ENCODE data around the gene MECP2. TPM values are rescaled to one million over a fixed set of nuclear protein-coding genes. Genes with fewer than 3 reads are reported as not detected.

Gene MECP2
- total and polyA plus RNA-seq, 2 donors (not counting 1 experiment from before 2014, with no cell fraction given) = 20.0 to 122 TPM

GRCh38 chrX:154068560-154068959 is 29.0 kb downstream of the MECP2 start:
- H3K36me3 ChIP-seq (replicated peaks in 1 of 2; ENCODE audit: control extremely low read depth in 1 of 2, control insufficient read depth in 1 of 2, extremely low read depth in 1 of 2, insufficient read depth in 2 of 2, low read length in 1 of 2) = peaks cover 0 to 3% of the 10 kb centered on the region in 2 experiments
- no peaks in the 10 kb centered on the region for H3K9me3 ChIP-seq (ENCODE audit: control extremely low read depth in 1 of 3, control insufficient read depth in 2 of 3, insufficient read depth in 1 of 3, low read length in 2 of 3)
- no peaks in the 10 kb centered on the region for H3K27me3 ChIP-seq (replicated peaks in 1 of 4; ENCODE audit: control extremely low read depth in 1 of 4, control insufficient read depth in 3 of 4, insufficient read depth in 4 of 4, low read length in 3 of 4)
- ChIA-PET POLR2A (interaction anchor here (0.7 kb wide), 2 partner anchors 71 to 302 kb away, joined by 6 to 7 read pairs; no protein-coding TSS in a partner anchor), CTCF (interaction anchor here (0.8 kb wide), 1 partner anchor 23 kb away, joined by 4 read pairs; no protein-coding TSS in a partner anchor)
- TF ChIP-seq CTCF (IDR thresholded peaks at IDR 0.05) = no peak
- TF ChIP-seq EZH2 (IDR thresholded peaks at IDR 0.05; ENCODE audit: borderline replicate concordance, insufficient read depth, low read depth, low read length, poor library complexity, severe bottlenecking) = no peak
- no peak overlapping the region for H3K27ac ChIP-seq (ENCODE audit: low read length in 2 of 2)
- Mint-ChIP-seq H3K27me3 (no peaks in the 10 kb centered on the region), H3K4me1 (peaks cover 41% of the 10 kb centered on the region), H3K9me3 (ENCODE audit: insufficient read depth) (no peaks in the 10 kb centered on the region), H3K4me3 (no peak overlapping the region), H3K27ac (no peak overlapping the region)
- peaks cover 61% of the 10 kb centered on the region for H4K20me1 ChIP-seq (ENCODE audit: control insufficient read depth, insufficient read depth, low read length, poor library complexity, severe bottlenecking)
- no peak overlapping the region for H3K9ac ChIP-seq (ENCODE audit: low read length)
- H3K79me2 ChIP-seq (ENCODE audit: control insufficient read depth, insufficient read depth, low read length) = peaks cover 96% of the 10 kb centered on the region
- WGBS (ENCODE audit: insufficient coverage) = no CpG with 5 or more reads among the region's 3 CpGs
- DNase-seq (no peak), ATAC-seq (ENCODE audit: low read depth) (no peak)
- H3K4me3 ChIP-seq (ENCODE audit: control extremely low read depth in 1 of 5, extremely low read depth in 1 of 5, insufficient read depth in 1 of 5, low read depth in 2 of 5, low read length in 4 of 5) = no peak overlapping the region
- no peak overlapping the region for H2AFZ ChIP-seq (ENCODE audit: insufficient read depth, low read depth, low read length, poor library complexity, severe bottlenecking)
- H3K4me1 ChIP-seq (ENCODE audit: control insufficient read depth in 2 of 2, insufficient read depth in 2 of 2, low read length in 2 of 2) = peaks cover 14 to 26% of the 10 kb centered on the region in 2 donors
- intact Hi-C loops (cut with micrococcal nuclease) = no loop called here
- H3K4me2 ChIP-seq (replicated peaks; ENCODE audit: low read depth, low read length, poor library complexity, severe bottlenecking) = no peak overlapping the region

GRCh38 chrX:154064637-154065435 is 32.7 kb downstream of the MECP2 start:
- DNase-seq (no peak), ATAC-seq (ENCODE audit: low read depth) (no peak)
- Histone ChIP-seq H3K27ac (ENCODE audit: low read length in 2 of 2) (peak overlapping the region in 1 of 2 donors; percentile 34), H3K36me3 (replicated peaks in 1 of 2; ENCODE audit: control extremely low read depth in 1 of 2, control insufficient read depth in 1 of 2, extremely low read depth in 1 of 2, insufficient read depth in 2 of 2, low read length in 1 of 2) (no peaks in the 10 kb centered on the region), H3K9ac (ENCODE audit: low read length) (no peak overlapping the region), H3K4me3 (ENCODE audit: control extremely low read depth in 1 of 5, extremely low read depth in 1 of 5, insufficient read depth in 1 of 5, low read depth in 2 of 5, low read length in 4 of 5) (no peak overlapping the region), H4K20me1 (ENCODE audit: control insufficient read depth, insufficient read depth, low read length, poor library complexity, severe bottlenecking) (peaks cover 64% of the 10 kb centered on the region), H3K79me2 (ENCODE audit: control insufficient read depth, insufficient read depth, low read length) (peaks cover 89% of the 10 kb centered on the region), H3K4me2 (replicated peaks; ENCODE audit: low read depth, low read length, poor library complexity, severe bottlenecking) (peak overlapping the region; percentile 8), H3K9me3 (ENCODE audit: control extremely low read depth in 1 of 3, control insufficient read depth in 2 of 3, insufficient read depth in 1 of 3, low read length in 2 of 3) (no peaks in the 10 kb centered on the region), H3K4me1 (ENCODE audit: control insufficient read depth in 2 of 2, insufficient read depth in 2 of 2, low read length in 2 of 2) (peaks cover 12 to 26% of the 10 kb centered on the region in 2 donors), H2AFZ (ENCODE audit: insufficient read depth, low read depth, low read length, poor library complexity, severe bottlenecking) (no peak overlapping the region), H3K27me3 (replicated peaks in 1 of 4; ENCODE audit: control extremely low read depth in 1 of 4, control insufficient read depth in 3 of 4, insufficient read depth in 4 of 4, low read length in 3 of 4) (no peaks in the 10 kb centered on the region)
- peaks cover 57% of the 10 kb centered on the region for H3K4me1 Mint-ChIP-seq
- no peaks in the 10 kb centered on the region for H3K27me3 Mint-ChIP-seq
- H3K9me3 Mint-ChIP-seq (ENCODE audit: insufficient read depth) = no peaks in the 10 kb centered on the region
- TF ChIP-seq CTCF (IDR thresholded peaks at IDR 0.05) = no peak
- no peak for TF ChIP-seq EZH2 (IDR thresholded peaks at IDR 0.05; ENCODE audit: borderline replicate concordance, insufficient read depth, low read depth, low read length, poor library complexity, severe bottlenecking)
- intact Hi-C loops (cut with micrococcal nuclease) = no loop called here
- H3K4me3 Mint-ChIP-seq = peak overlapping the region; percentile 8
- POLR2A ChIA-PET = no interaction called here
- 70% methylated on average over 2 of the region's 9 CpGs for WGBS (ENCODE audit: insufficient coverage)
- H3K27ac Mint-ChIP-seq = peak overlapping the region; percentile 55
- CTCF ChIA-PET = no interaction called here

Measured in B cell (primary cell).